B cell (primary cell): ENCODE measurements around the gene MBNL1.

Experiments used
- CTCF ChIP-seq: fragments of 200-600 bp; IDR thresholded peaks from one replicate; pipeline ENCODE4 v1.8.0; 2022; ENCODE audit warnings: antibody characterized with exemption, mild to moderate bottlenecking
- EZH2 ChIP-seq: IDR thresholded peaks from 2 replicates; pipeline ENCODE4 v1.6.1; 2012; ENCODE audit warnings: borderline replicate concordance, low read depth, mild to moderate bottlenecking, moderate library complexity, low read length; ENCODE audit not compliant: insufficient read depth, poor library complexity, severe bottlenecking

- no peak for TF ChIP-seq CTCF
- no peak for TF ChIP-seq EZH2
Observed at GRCh38 chr3:152436707-152437590, 168.2 kb downstream of the MBNL1 start.
